ENCODE data around the gene CCDC7.

DNA sequence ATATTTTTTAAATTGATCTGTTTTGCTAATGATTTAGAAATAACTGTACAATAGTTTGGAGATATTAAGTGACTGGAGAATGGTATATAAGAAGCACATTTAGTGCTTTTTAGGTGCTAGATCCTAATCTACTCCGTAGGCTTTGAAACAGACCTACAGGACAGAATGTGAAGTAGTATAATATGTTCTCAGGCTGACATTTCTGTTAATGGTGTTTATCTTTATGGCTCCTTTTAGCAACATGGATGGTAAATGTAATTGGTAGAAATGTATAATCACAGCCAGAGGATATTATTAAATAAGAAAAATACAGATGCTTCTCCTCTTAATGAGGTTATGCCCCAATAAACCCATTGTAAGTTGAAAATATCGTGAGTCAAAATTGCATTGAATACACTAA, 30.6 kb upstream of the CCDC7 start:
- TF ChIP-seq, protein P1, sequence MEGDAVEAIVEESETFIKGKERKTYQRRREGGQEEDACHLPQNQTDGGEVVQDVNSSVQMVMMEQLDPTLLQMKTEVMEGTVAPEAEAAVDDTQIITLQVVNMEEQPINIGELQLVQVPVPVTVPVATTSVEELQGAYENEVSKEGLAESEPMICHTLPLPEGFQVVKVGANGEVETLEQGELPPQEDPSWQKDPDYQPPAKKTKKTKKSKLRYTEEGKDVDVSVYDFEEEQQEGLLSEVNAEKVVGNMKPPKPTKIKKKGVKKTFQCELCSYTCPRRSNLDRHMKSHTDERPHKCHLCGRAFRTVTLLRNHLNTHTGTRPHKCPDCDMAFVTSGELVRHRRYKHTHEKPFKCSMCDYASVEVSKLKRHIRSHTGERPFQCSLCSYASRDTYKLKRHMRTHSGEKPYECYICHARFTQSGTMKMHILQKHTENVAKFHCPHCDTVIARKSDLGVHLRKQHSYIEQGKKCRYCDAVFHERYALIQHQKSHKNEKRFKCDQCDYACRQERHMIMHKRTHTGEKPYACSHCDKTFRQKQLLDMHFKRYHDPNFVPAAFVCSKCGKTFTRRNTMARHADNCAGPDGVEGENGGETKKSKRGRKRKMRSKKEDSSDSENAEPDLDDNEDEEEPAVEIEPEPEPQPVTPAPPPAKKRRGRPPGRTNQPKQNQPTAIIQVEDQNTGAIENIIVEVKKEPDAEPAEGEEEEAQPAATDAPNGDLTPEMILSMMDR (IDR thresholded peaks at IDR 0.05) = no peak
- no peak for TF ChIP-seq POLR2AphosphoS5 (IDR thresholded peaks at IDR 0.05)

All from prostate gland (tissue), 2 donors.